HG03159 (cell line): ENCODE measurements around the gene HJV.
A peak's percentile ranks its signal among the peaks of the same experiment; 100 is the strongest.

Experiments used
- ATAC-seq: cut with Tn5 transposase; IDR thresholded peaks from one replicate; pipeline ENCODE4 v1.9.1; 2021; ENCODE audit warnings: mild to moderate bottlenecking, moderate library complexity; ENCODE audit not compliant: unreplicated experiment

HJV gene

GRCh38 chr1:146022403-146023127 lies 1.0 kb upstream of the HJV start:
- no peak for ATAC-seq

DNA sequence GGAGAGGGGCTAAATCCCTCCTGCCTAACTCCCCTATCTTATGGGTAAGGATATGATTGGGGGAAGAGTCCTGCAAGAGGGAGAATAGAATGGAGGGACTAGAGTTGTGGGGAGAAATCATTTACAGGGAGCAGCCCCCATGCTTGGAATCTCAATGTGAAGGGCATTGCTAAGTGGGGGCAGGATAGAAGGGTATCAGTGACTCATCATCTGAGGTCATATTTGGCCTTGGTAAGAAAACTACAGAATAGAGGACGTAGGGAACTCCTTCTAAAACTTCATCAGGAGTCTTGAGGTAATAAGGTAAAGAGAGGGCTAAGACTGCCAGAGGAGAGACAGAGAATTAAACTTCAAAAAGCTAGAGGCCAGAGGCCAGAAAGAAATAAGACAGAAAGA lies 487 bp downstream of the HJV start:
- ATAC-seq = no peak

- no peak for ATAC-seq
Observed at GRCh38 chr1:146020058-146021049, 1.2 kb downstream of the HJV start.

DNA sequence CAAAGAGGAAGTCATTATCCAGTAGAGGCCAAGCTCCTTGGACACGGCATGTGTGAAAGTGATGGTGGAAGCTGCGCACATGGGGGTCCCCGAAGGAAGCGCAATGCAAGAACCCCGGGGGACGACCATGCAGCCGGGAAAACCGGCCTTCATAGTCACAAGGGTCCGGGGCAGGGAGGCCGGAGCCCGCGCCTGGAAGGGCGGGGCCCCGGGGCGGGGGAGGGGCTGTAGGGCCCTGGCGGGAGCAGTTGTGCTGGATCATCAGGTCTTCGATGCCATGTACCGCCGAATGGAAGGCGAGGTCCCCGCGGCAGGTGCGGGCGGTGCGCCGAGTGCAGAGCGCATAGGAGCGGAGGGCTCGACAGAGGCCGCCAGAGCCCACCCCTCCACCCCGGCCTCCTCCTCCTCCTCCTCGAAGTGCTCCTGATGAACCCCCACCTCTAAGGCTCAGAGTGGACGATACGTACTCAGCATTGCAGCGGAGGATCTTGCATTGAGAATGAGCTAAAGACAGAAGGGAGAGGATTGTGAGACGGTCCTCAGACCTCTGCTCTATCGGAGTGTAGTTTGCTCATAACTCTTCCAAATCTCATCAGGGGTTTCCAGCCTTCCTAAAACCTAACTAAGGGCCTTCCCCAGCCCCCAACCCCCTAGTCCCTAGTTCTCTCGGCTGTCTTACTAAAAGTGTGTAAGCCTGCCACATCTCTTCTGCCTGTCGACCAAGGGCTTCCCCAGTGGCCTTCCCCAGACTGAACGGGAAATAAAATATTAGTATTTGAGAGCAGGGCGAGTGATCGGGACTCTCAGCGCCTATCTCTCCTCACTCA lies 2.1 kb downstream of the HJV start:
- ATAC-seq = no peak

DNA sequence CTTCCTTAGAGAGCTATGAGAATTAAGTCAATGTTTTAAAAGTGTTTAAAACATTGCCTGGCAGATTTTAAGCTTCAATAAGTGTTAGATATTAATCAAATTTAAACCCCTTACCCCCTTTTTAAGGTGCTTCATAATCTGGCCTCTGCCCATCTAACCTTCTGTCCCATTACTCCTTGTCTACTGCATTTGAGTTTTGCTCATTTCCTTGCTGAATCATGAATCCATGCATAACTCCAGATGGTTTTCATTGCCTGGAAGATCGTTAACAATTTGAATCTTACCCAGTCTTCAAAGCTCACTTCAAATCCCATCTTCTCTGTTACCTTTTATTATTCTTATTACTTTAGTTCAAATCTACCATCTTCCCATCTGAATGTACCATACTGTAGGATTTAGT lies 4.6 kb downstream of the HJV start:
- no peak for ATAC-seq

GRCh38 chr1:146013559-146013922 lies 8.0 kb downstream of the HJV start:
- ATAC-seq = no peak

DNA sequence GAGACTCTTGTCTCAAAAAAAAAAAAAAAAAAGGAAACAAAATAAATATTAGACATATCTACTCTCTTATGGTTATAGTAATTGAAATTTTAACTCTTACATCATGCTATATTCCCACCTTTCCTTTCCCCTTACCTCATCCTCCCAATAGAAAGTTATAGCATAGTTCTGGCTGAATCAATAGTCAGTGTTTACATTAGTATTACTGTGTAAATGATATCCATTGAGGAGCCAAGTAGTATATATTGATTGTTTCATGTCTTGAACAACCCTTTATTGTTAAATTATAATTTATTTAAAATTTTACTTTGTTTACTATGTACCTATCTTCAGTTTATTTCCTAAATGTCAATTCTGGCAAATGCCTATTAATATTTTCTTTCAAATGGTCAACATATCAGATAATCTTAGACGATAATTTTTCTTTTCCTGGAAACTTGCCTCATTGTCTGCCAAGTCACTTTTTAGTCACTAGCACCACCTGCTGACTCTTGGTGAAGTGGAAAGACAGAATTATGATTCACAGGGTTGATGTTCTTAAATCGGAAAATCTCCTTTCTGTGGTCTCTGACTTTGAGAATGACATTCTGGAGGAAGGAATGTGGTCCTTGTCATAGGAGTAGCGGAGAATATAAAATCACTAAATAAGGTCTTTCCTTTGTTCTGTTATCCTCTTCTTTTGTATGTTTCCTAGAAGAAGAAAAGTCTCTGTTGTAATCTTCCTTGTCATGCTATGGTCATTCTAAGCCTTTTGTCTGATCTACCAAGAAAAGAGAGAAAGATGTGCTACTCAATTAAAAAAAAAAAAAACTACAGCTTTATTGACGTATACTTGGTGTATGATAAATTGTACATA lies 8.6 kb downstream of the HJV start:
- no peak for ATAC-seq

- no peak for ATAC-seq
Observed at GRCh38 chr1:146010126-146010738, 11.3 kb downstream of the HJV start.

DNA sequence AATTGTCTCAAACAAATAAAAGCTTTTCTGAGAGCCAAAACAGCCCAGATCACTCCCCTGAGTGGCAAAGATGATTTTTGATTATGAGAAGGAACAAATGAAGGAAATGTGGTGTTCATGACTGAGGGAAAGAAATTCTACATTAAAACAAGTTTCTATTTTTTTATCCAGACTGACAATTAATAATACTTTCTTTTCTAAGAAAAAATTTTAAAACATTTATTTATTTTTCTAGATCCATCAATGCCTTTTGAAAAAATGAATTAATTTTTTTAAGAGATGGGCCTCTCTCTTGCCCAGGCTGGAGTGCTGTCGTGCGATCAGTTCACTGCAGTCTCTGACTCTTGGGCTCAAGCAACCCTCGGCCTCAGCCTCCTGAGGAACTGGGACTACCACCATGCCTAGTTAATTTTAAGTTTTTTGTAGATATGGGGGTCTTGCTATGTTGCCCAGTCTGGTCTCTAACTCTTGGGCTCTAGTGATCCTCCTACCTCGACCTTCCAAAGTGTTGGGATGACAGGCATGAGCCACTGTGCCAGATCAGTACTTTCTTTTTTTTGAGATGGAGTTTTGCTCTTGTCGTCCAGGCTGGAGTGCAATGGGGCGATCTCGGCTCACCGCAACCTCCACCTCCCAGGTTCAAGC lies 13.9 kb downstream of the HJV start:
- ATAC-seq = no peak

GRCh38 chr1:146001709-146002108 lies 19.8 kb downstream of the HJV start:
- no peak for ATAC-seq

DNA sequence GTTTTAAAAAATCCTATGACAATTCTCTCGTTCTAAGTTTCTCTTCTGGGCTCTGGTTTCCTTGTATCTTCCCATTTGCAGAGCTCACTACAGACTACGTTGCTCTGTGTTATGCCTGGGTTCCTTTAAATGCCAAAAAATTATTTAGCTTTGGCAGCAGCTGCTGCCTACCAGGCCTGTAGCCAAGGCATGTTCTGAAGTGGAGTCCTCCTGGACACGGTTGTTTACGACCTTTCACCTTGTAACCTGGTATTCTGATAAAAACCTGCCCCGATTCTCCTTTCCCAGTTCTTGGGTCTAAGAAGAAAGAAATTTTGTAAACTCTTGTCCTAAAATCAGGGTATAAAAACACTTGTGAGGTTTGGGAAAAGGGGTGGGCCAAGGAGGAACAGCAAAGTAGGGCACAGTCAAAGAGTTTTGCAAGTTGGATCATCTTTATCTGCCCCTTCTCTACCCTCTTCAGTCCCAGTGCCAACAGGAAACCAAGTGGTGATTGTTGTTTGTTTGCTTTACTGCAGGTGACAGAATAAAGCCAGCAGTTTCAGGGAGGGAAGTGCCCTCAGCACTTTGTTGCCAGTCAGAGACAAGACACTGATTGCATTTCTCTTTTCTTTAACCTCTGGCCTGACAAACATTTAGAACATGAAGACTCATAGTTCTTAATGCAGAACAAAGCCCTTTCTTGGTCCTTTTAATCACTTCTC lies 22.1 kb downstream of the HJV start:
- ATAC-seq = no peak

- ATAC-seq = no peak
Observed at GRCh38 chr1:145997718-145998023, 23.9 kb downstream of the HJV start.

DNA sequence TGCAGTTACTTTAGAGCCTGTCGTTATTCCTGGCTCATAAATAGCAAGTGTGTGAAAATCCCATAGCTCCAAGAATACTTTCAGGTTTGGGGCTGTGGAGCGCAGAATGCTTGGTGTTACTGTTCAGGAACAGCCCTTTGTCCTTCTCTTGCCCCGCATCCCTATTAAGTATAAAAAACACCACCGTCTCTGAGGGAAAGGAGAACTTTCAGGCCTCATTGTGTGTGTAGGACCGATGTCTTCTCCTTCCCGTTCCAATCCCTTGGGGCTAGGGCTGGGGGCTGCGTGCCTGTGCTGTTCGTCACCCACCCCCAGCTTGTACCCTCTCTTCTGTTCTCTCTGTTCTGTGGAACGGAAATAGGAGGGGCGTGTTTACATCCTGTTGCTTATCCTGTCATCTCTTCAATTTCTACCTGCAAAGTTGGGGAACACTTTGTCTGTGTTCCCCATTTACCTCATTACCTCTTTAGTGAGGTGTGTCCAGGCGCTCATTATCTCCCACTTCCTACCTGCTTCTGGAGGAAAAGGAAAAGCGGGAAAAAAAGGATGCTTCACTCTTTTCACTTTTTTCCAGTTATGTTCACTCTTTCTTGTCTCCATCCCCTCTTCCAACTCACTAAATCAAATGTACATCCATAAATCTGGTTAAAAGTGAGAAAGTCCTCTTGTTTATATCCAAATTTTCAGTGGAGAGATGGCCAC lies 24.4 kb downstream of the HJV start:
- peak; percentile 35 for ATAC-seq

DNA sequence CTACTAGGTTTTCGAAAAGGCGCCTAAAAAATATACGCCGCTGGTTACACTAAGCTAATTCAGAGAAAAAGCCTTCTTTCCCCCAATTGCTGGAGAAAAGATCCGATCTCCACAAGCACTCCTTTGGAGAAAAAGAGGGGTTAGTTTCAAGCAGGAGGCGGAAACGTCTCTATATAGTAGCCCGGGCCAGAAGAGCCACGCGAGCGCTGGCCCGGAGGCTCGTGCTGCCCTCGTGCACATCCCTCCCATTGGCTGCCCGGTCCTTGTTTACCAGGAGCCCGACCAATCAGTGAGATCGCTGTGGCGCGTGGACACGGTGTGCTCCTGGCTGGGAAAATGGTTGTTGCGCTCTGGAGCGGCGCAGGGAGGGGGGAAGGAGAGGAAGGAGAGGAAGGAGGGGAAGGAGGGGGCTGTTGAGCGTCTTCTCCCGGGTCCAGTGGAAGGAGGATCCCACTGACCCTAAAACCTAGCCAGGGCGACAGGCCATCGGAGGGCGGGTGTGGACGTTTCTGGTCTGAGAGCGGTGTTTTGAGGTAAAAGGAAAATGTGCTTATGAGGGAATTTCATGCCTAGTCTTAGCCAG lies 25.0 kb downstream of the HJV start, which contains the start of gene TXNIP:
Gene TXNIP (minus strand): TSS at position 147 of the 583 bp plus-strand sequence. CDS start 313 bp downstream, outside the sequence.
- ATAC-seq = peak; percentile 80

GRCh38 chr1:145995964-145996432 lies 25.5 kb downstream of the HJV start:
- no peak for ATAC-seq

DNA sequence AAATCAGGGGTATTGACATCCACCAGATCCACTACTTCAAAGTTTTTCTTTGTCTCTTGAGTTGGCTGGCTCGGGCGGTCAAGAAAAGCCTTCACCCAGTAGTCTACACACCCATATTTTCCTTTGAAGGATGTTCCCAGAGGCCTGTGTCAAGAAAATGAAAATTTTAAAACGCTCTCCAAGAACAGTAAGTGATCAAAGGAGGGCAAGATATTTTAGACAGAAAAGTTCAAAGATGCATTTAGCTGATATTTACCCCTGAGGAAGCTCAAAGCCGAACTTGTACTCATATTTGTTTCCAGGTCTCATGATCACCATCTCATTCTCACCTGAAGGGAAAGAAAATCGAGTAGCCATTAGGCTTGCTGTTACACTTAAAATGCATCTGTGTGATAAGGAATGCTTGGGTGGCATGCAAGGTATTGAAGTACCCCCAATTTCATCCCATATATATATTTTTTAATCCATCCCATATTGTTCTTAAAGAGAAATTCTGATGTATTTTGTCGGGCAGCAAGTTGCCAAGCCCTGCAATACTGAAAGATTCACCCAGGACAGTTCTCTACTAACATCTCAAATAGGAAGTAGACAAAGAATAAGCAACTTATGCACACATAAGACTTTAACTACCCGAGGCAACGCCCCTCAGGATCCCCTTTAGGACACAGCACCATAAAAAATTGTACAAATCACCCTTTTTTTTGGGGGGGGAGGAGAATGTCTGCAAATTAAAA lies 26.2 kb downstream of the HJV start:
- no peak for ATAC-seq
